ENCODE measurements around the gene AKAP6.

The AKAP6 gene

GRCh38 chr14:32738206-32738871 lies 409.2 kb downstream of the AKAP6 start:
- no peaks in the 10 kb centered on the region for H3K9me3 ChIP-seq (ENCODE audit: control insufficient read depth, low read length)
- H3K27ac ChIP-seq, result no peak overlapping the region
- H3K27me3 ChIP-seq (ENCODE audit: control insufficient read depth, insufficient read depth, low read length), result no peaks in the 10 kb centered on the region
- no peak overlapping the region for H3K9ac ChIP-seq
- H3K4me3 ChIP-seq (ENCODE audit: low read depth, low read length), result no peak overlapping the region
- no peak overlapping the region for H3K4me2 ChIP-seq (ENCODE audit: low read length)
- no peaks in the 10 kb centered on the region for H3K4me1 ChIP-seq
- no peak for TF ChIP-seq CTCF (IDR thresholded peaks at IDR 0.05)
- H3K36me3 ChIP-seq (ENCODE audit: control insufficient read depth, insufficient read depth, low read length), result no peaks in the 10 kb centered on the region
- no peak overlapping the region for H2AFZ ChIP-seq
- no peaks in the 10 kb centered on the region for H3K79me2 ChIP-seq

- no peak overlapping the region for H3K4me3 ChIP-seq (ENCODE audit: low read depth, low read length)
- no peaks in the 10 kb centered on the region for H3K4me1 ChIP-seq
- no peaks in the 10 kb centered on the region for H3K27me3 ChIP-seq (ENCODE audit: control insufficient read depth, insufficient read depth, low read length)
- H3K27ac ChIP-seq, result no peak overlapping the region
- H3K9me3 ChIP-seq (ENCODE audit: control insufficient read depth, low read length), result no peaks in the 10 kb centered on the region
- H3K36me3 ChIP-seq (ENCODE audit: control insufficient read depth, insufficient read depth, low read length), result no peaks in the 10 kb centered on the region
- TF ChIP-seq CTCF (IDR thresholded peaks at IDR 0.05), result no peak
- H3K4me2 ChIP-seq (ENCODE audit: low read length), result no peak overlapping the region
- no peak overlapping the region for H2AFZ ChIP-seq
- H3K79me2 ChIP-seq, result no peaks in the 10 kb centered on the region
- H3K9ac ChIP-seq, result no peak overlapping the region
Measured at GRCh38 chr14:32744811-32745445, 415.8 kb downstream of the AKAP6 start.

GRCh38 chr14:32754209-32754608 lies 425.1 kb downstream of the AKAP6 start:
- Histone ChIP-seq H3K36me3 (ENCODE audit: control insufficient read depth, insufficient read depth, low read length) (no peaks in the 10 kb centered on the region), H3K27ac (no peak overlapping the region), H3K9ac (no peak overlapping the region), H3K4me3 (ENCODE audit: low read depth, low read length) (no peak overlapping the region), H3K27me3 (ENCODE audit: control insufficient read depth, insufficient read depth, low read length) (no peaks in the 10 kb centered on the region), H3K4me1 (no peaks in the 10 kb centered on the region), H3K9me3 (ENCODE audit: control insufficient read depth, low read length) (no peaks in the 10 kb centered on the region), H3K79me2 (no peaks in the 10 kb centered on the region), H3K4me2 (ENCODE audit: low read length) (no peak overlapping the region), H2AFZ (no peak overlapping the region)
- TF ChIP-seq CTCF (IDR thresholded peaks at IDR 0.05), result no peak

- Histone ChIP-seq H3K27me3 (ENCODE audit: control insufficient read depth, insufficient read depth, low read length) (no peaks in the 10 kb centered on the region), H3K27ac (no peak overlapping the region), H3K79me2 (no peaks in the 10 kb centered on the region), H3K9ac (no peak overlapping the region), H2AFZ (no peak overlapping the region), H3K4me3 (ENCODE audit: low read depth, low read length) (no peak overlapping the region), H3K9me3 (ENCODE audit: control insufficient read depth, low read length) (no peaks in the 10 kb centered on the region), H3K4me2 (ENCODE audit: low read length) (no peak overlapping the region), H3K4me1 (no peaks in the 10 kb centered on the region), H3K36me3 (ENCODE audit: control insufficient read depth, insufficient read depth, low read length) (no peaks in the 10 kb centered on the region)
- no peak for TF ChIP-seq CTCF (IDR thresholded peaks at IDR 0.05)
Measured at GRCh38 chr14:32756173-32756572, 427.1 kb downstream of the AKAP6 start.

- Histone ChIP-seq H3K4me3 (ENCODE audit: low read depth, low read length) (no peak overlapping the region), H3K79me2 (no peaks in the 10 kb centered on the region), H3K9ac (no peak overlapping the region), H3K9me3 (ENCODE audit: control insufficient read depth, low read length) (no peaks in the 10 kb centered on the region), H3K36me3 (ENCODE audit: control insufficient read depth, insufficient read depth, low read length) (no peaks in the 10 kb centered on the region), H2AFZ (no peak overlapping the region), H3K27me3 (ENCODE audit: control insufficient read depth, insufficient read depth, low read length) (no peaks in the 10 kb centered on the region), H3K4me1 (no peaks in the 10 kb centered on the region), H3K4me2 (ENCODE audit: low read length) (no peak overlapping the region), H3K27ac (no peak overlapping the region)
- TF ChIP-seq CTCF (IDR thresholded peaks at IDR 0.05), result no peak
Measured at GRCh38 chr14:32756775-32757174, 427.7 kb downstream of the AKAP6 start.

All from parathyroid adenoma (tissue), 2 donors.